Raji (cell line): ENCODE data around the gene ZP2.

ENCODE experiments used
- POLR2A ChIP-seq: IDR thresholded peaks from 2 replicates; pipeline ENCODE4 v1.6.1; 2011; ENCODE audit warnings: low read depth, low read length, control low read depth; ENCODE audit not compliant: insufficient read depth

The ZP2 gene

DNA sequence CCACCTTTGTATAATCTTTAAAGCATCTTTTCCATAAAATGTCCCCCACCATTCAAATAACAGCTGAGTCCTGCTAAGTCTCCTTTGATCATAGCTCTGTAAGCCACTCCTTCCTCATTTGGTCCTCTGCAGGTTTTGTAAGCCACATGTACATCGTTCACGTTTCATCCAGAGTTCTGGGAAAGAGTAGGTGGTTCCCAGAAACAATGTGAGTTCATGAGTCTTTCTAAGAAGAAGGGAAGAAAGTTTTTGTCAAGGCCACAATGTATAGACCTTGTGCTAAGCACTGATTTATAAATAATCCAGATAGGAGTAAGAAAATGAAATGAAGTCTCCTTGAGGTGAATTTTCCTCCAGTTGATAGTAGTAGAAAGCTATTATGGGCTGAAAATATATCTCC is 13.4 kb upstream of the ZP2 start:
- TF ChIP-seq POLR2A, result no peak

DNA sequence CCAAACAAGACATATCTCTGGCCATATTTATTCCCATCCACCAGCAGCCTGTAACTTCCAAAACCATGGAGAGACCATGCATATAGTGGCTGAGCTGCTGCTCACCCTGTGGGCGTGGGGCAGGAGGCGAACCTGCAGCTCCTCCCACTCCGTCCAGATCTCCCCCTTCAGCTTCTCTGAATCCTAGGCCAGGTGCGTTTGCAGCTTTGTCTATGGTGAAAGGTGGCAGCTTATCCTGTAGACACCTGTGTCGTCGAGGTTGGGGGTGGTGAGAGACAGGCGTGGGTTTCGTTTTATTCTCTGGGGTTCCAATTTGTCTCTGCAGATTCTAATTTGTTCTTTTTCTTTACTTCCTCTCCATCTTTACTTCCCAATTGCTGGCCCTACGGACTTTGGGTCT is 12.4 kb upstream of the ZP2 start:
- no peak for TF ChIP-seq POLR2A

DNA sequence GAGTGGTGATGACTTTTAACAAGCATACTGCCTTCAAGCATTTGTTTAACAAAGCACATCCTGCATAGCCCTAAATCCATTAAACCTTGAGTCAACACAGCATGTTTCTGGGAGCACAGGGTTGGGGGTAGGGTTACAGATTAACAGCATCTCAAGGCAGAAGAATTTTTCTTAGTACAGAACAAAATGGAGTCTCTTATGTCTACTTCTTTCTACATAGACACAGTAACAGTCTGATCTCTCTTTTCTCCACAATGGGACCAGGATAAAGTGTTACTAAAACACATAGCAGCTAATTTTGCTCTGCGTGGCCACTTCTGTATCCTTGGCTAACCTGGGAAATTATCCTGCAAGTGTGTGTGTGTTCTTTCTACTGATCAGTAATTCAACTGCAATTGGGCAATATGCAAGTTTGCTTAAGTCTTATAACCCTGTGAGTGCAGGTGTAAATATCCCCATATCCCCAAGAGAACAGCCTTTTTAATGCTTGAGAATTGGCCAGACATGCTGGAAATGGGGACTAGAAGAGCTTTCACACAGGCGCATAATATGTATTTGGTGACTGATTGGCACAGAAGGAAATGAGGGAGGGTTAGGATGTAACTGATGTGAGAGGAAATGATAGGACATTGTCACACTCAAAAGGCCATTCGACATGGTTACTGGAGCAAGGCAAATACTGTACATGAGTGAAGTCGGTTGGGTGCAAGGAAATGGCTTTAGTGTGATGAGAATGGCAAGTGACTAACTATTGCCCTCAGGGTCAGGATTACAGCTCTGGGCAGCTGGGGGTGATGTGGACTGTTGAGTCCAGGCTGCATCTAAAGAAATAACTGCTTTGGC is 11.3 kb upstream of the ZP2 start:
- TF ChIP-seq POLR2A, result no peak

DNA sequence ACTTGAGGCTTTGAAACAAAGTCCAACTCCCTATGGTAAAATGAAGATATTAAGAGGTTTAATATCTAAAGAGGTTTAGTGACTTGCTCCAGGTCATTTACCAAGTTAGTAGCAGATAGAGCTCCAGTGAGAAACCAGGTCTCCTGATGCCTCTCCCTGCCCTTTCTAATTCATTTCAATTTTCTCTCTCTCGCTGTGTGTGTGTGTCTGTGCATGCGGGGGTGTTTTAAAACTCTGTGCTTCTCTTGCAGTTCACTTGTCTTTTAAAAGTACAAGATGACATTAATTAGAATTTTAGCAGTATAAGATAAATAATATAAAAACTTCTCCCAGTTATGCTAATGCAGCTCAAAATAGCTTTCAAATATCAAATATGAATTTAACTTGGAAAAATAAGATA is 8.2 kb upstream of the ZP2 start:
- no peak for TF ChIP-seq POLR2A

DNA sequence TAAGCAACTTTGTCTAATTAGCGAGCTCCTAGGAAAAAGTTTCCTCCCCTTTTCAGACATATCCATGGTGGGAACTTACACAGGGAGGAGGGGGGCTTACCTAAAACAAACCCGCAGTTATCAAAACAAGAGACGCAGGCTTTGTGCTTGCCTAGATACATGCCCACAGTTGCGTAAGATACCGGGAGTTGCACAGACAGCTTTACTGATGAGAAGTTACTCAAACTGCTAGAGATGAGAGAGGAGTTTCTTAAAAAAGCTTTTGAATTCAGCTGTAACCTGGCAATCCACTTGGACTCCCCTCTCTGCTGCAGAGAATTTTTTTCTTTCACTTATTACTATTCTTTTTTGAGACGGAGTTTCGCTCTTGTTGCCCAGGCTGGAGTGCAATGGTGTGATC is 6.8 kb upstream of the ZP2 start:
- no peak for TF ChIP-seq POLR2A

DNA sequence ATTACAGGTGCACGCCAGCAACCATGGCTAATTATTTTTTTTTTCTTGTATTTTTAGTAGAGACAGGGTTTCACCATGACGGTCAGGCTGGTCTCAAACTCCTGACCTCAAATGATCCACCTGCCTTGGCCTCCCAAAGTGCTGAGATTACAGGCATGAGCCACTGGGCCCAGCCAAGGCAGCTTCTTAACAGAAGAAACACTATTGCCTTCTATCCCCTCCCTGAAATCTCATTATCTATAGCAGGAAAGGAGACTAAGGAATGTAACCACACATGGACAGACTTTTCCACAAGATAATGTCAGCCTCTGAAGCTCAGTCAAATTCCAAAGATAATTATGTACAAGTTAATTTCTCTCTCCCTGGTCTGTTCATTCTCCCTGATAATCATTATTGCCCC is 5.7 kb upstream of the ZP2 start:
- no peak for TF ChIP-seq POLR2A

DNA sequence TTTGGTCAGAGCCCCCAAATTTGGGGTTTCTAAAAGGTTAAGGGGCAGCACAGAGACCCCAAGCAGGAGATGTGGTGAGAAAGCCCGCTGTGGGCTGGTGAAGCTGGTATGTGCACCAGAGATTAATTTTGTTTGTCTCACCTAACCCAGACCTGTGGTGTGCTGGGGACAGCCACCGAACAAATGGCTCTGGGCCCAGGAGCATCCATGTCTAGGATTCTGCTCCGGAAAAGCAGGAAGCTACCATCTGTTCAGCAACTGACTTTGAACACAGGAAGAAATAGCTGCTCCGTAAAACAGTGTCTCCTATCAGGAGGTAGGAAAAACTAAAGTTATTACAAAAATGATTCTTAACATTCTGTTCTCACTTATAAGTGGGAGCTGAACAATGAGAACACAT is 2.7 kb upstream of the ZP2 start:
- TF ChIP-seq POLR2A, result no peak

DNA sequence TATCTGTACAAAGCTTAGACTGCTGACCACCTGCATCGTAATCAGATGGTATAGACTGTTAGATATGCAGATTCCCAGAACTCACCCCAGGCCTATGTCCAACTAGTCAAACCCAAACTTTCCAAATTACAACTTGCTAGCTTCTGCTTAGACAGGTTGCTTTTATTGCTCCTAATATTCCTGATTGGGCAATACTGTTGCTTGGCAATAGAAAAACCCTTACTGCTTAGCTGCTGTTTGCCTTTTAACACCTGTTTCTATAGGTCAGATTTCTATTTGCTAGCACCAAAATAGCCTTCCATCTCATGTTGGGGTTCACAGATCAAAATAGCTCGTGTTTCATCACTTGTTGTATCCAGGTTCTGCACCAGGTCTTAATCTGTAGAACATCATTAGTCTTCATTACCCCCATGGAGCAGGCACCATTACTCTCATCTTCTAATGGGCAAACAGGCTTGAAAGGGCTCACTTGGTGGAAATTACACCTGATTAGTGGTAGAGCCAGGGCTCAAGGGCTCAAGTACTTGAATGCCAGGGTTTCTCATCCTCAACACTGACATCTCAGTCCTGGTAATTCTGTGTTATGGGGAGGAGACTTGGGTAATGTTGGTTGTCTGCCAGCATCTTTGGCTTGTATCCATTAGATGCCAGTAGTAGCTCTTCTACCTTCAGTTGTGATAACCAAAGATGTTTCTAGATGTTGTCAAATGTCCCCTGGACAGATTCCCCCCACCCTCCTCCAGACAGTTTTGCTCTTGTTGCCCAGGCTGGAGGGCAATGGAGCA is 2.7 kb downstream of the ZP2 start:
- no peak for TF ChIP-seq POLR2A

DNA sequence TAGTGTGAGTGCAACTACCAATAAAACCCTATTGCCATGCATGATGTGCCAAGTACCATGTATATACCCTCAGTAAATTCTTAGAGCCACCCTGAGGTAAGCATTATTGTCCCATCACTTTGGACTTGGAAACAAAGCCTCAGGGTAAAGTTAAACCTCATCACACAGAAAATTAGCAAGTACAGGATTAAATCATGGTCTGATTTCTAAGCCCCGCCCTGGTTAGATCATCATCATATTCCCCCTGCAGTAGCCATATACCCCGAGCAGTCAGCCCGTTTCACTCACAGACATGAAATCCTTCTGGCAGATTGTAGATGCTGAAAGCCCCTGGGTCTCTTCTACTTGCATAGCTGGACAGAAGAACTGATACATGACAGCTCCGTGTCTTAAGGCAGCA is 4.8 kb downstream of the ZP2 start:
- TF ChIP-seq POLR2A, result no peak

DNA sequence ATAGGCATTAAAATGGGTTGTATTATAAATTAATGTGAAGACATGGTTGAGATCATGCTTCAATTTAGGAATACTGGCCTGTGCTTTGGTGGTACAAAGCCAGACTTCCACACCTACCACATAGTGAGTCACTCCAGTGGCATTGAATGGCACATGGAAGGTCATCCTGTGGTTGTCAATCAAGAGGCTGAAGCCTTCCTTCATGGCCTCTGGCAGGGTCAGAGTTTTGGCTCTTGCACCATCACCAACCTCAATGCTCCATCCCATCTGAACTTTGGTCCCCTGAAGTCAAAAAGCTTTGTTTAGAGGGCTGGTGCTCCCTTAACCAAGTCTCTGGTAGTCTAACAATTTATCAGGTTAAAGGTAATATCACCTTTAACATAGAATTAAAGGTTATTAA is 6.1 kb downstream of the ZP2 start:
- no peak for TF ChIP-seq POLR2A

DNA sequence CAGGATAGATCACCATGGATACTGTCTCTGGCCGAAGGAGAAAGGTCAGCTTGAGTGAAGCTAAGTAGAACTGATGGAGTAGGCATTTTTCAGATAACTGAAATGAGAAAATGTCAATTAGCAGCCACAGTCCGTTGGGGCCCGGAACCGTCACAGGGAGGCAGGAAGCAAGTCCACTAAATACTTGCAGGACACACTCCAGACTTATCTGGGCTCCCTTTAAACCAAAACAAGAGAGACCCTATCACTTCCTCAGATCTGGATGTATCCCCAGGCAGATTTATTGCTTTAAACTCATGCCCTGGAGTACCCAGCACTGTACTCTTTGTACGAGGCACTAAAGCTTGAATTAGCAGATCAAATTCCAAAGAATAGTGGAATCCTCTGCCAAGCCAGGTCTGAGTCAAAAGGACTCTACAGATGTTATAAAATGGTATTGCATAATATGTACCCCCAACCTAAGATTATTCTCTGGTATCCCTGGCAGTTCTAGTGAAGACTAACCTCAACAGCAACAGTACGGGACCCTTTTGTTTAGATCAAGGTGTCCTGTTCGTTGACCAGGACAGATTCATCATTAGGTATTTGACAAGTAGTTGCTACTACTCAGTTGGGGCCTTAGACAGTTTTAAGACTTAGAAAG is 8.1 kb downstream of the ZP2 start:
- no peak for TF ChIP-seq POLR2A

DNA sequence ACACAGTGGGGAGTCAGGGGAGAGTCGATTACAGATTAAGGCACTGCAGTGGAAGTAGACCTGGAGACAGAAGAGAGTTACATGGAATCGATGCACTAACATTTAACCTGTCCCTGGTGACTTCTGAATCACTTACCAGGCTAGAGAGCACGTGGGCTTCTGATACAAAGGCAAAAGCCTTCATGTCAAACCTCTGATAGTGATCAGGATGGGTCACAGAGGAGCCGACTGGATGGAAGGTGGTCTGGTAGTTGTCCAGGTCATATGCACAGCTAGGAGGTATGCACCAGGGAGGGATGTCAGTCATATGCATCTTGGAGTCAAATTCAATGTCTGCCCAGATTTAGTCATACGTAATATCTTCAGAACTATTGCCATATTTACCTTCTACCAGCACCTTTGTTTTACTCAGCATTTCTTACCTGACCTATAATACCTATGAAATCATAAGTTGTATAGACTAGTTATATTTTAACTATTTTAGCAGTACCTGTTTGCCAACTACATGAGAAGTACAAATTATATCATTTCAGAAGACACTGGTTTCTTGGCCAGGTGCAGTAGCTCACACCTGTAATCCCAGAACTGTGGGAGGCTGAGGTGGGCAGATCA is 11.7 kb downstream of the ZP2 start:
- no peak for TF ChIP-seq POLR2A

DNA sequence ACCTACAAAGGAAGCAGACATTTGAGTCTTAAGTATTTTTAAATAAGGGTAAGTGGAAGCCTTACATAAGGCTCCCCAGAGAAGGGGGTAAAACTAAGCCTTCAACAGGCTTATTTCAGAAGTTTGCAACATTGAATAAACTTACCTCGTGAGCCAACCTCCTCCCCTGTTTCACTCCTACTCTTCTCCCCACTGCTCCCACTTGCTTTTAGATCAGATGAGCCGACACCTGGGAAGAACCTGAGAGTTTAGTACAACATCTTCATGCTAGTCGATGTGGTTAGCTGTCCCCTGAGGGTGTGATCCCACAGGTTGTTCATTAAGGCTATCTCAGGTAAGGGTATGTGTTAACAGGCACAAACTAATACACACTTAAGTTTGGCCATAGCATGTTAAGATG is 13.8 kb downstream of the ZP2 start:
- no peak for TF ChIP-seq POLR2A

DNA sequence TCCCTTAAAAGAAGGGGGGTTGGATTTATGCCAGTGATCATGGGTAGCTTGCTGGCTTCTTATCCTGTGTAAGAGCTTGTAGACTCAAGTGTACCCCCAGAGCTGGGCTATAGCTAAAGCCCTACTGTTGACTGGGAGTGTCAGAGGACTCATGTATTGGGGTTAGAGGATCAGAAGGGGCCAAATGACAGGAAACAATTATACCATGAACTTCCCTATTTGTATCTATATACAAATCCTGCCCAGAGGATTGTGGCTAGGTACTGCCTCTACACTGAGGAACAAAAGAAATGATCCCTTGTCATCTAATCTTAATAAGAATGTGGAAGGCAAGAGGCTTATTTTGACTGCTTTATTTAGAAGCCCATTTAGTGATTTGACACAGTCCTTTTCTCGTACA is 14.3 kb downstream of the ZP2 start:
- no peak for TF ChIP-seq POLR2A

DNA sequence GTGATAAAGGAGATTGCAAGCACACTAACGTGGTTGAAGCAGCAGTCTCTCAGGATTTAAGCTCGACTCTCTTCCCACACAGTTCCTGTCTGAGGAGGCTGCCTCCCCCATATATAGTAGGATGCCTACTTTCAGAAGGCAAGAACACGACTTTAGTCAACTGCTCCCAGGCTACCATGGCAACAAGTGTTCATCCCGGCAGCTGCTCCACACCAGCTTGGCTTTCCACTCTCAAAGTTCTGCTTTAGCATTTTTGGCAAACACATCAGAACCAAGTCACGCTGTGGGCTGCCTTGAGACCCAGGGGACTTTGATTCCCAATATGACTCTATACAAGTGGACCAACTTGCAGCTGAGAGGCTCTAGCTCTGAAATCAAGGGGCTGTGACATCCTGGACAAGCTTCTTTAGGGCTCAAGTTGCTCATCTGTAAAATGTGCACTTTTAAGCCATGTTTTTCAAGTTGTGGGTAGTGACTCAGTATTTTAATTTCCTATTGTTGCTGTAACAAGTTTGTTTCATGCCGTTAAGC is 16.5 kb downstream of the ZP2 start:
- no peak for TF ChIP-seq POLR2A
